A549 (cell line): ENCODE measurements around the gene CAPN14. TPM values are rescaled to one million over a fixed set of nuclear protein-coding genes. Genes with fewer than 3 reads are reported as not detected.

ENCODE experiments used
- ATAC-seq, 2 experiments: fragments of 200-7000 bp in 1 of 2; fragments of >200 bp in 1 of 2; cut with Nextera tagmentation in 1 of 2; cut with Tn5 transposase in 1 of 2; 3 replicates each; pipeline versions ENCODE4 v1.8.0 to v1.9.1; 2018 to 2020; ENCODE audit warnings: mild to moderate bottlenecking in 1 of 2, moderate library complexity in 1 of 2
- CTCF ChIA-PET: fragments of 300-600 bp; sonication (Branson Sonifier 250); formaldehyde crosslinking; extraction: SDS; loops from one replicate; lab custom pipeline; 2021; ENCODE audit warnings: antibody characterized with exemption, inconsistent platforms; lab: Yijun Ruan, JAX
- POLR2A ChIA-PET: fragments of 350-600 bp; formaldehyde crosslinking; extraction: SDS; loops from one replicate; lab custom pipeline; 2021; ENCODE audit warnings: antibody characterized with exemption, inconsistent platforms; lab: Yijun Ruan, JAX
- DNase-seq, 2 experiments: peaks; one replicate each; pipeline versions ENCODE4 v3.0.0 to v3.0.0-alpha.2; 2011 to 2016; ENCODE audit warnings: low read depth in 1 of 2, low spot score in 1 of 2
- FAIRE-seq: peaks from 2 replicates; lab custom pipeline; 2011; peaks lifted over from hg19 to GRCh38; lab: Jason Lieb, UNC
- H3K27ac ChIP-seq, 2 experiments: fragments of >200 bp; sonication (Bioruptor Twin); formaldehyde crosslinking; 3 replicates each; pipeline ENCODE4 v1.5.1; 2016 to 2017
- H3K4me1 ChIP-seq: fragments of >200 bp; sonication (Bioruptor Twin); formaldehyde crosslinking; 3 replicates; pipeline ENCODE4 v1.6.1; 2016
- H3K4me2 ChIP-seq: fragments of >200 bp; sonication (Bioruptor Twin); formaldehyde crosslinking; 3 replicates; pipeline ENCODE4 v1.6.1; 2016
- H3K4me3 ChIP-seq: fragments of >200 bp; sonication (Bioruptor Twin); formaldehyde crosslinking; 3 replicates; pipeline ENCODE4 v1.5.1; 2016
- H3K9me3 ChIP-seq: fragments of >200 bp; sonication (Bioruptor Twin); formaldehyde crosslinking; 3 replicates; pipeline ENCODE4 v1.6.1; 2016
- BHLHE40 ChIP-seq: IDR thresholded peaks from 2 replicates; pipeline ENCODE4 v1.6.1; 2012; ENCODE audit warnings: low read depth, low read length, inconsistent platforms
- CHD2 ChIP-seq: fragments of 150-350 bp; IDR thresholded peaks from 2 replicates; pipeline ENCODE4 v1.6.1; 2014; ENCODE audit warnings: low read length; ENCODE audit not compliant: partially characterized antibody
- E2F6 ChIP-seq: IDR thresholded peaks from 2 replicates; pipeline ENCODE4 v1.6.1; 2012; ENCODE audit warnings: low read depth, borderline replicate concordance
- EHF ChIP-seq: fragments of 250-450 bp; sonication (Bioruptor Pico); IDR thresholded peaks from 2 replicates; pipeline ENCODE4 v1.5.0; 2020; ENCODE audit warnings: mild to moderate bottlenecking
- EHMT2 ChIP-seq: fragments of 200-600 bp; sonication (generic); IDR thresholded peaks from 2 replicates; pipeline ENCODE4 v1.6.1; 2016; ENCODE audit warnings: antibody characterized with exemption, low read depth, mild to moderate bottlenecking, moderate library complexity
- ELK1 ChIP-seq: fragments of 150-350 bp; IDR thresholded peaks from 2 replicates; pipeline ENCODE4 v1.6.1; 2014; ENCODE audit warnings: low read depth, mild to moderate bottlenecking, low read length
- EP300 ChIP-seq, 2 experiments: fragments of >200 bp; sonication (Bioruptor Twin); formaldehyde crosslinking; IDR thresholded peaks; 2 replicates in 1 of 2; 3 replicates in 1 of 2; pipeline ENCODE4 v1.6.1; 2016 to 2017
- ESRRA ChIP-seq: fragments of 150-350 bp; IDR thresholded peaks from 2 replicates; pipeline ENCODE4 v1.6.1; 2014; ENCODE audit warnings: mild to moderate bottlenecking, low read length, borderline replicate concordance
- GATA3 ChIP-seq: IDR thresholded peaks from 2 replicates; pipeline ENCODE4 v1.6.1; 2012; ENCODE audit warnings: borderline replicate concordance
- HDAC2 ChIP-seq: fragments of 200-600 bp; sonication (generic); IDR thresholded peaks from 2 replicates; pipeline ENCODE4 v1.6.1; 2016
- HES2 ChIP-seq: fragments of >200 bp; sonication (Bioruptor Twin); formaldehyde crosslinking; IDR thresholded peaks from 2 replicates; pipeline ENCODE4 v1.6.1; 2016
- HMGXB4 ChIP-seq: fragments of 250-450 bp; sonication (Bioruptor Pico); IDR thresholded peaks from 2 replicates; pipeline ENCODE4 v1.5.0; 2021; ENCODE audit warnings: mild to moderate bottlenecking, moderate library complexity, borderline replicate concordance
- HOXB13 ChIP-seq: fragments of 250-450 bp; sonication (Bioruptor Pico); IDR thresholded peaks from 2 replicates; pipeline ENCODE4 v1.5.0; 2020; ENCODE audit warnings: low read depth, mild to moderate bottlenecking, moderate library complexity
- JUN ChIP-seq, 2 experiments: fragments of >200 bp; sonication (Bioruptor Twin); formaldehyde crosslinking; IDR thresholded peaks; 2 replicates in 1 of 2; 3 replicates in 1 of 2; pipeline ENCODE4 v1.6.1; 2016 to 2017
- KDM1A ChIP-seq: fragments of 200-600 bp; sonication (generic); IDR thresholded peaks from 2 replicates; pipeline ENCODE4 v1.6.1; 2016; ENCODE audit warnings: low read depth, mild to moderate bottlenecking
- MAFK ChIP-seq: fragments of 450-650 bp; IDR thresholded peaks from 2 replicates; pipeline ENCODE4 v1.6.1; 2014; ENCODE audit not compliant: partially characterized antibody
- MAZ ChIP-seq: fragments of 150-350 bp; IDR thresholded peaks from 2 replicates; pipeline ENCODE4 v1.6.1; 2014; ENCODE audit warnings: antibody characterized with exemption, low read depth, low read length, borderline replicate concordance
- NFE2L2 ChIP-seq: fragments of 150-350 bp; conservative IDR thresholded peaks from 2 replicates; pipeline ENCODE4 v1.6.1; 2014; ENCODE audit warnings: low read length
- NPAS2 ChIP-seq: fragments of 250-450 bp; sonication (Bioruptor Pico); IDR thresholded peaks from 2 replicates; pipeline ENCODE4 v1.8.0; 2022; ENCODE audit warnings: mild to moderate bottlenecking, moderate library complexity, borderline replicate concordance
- NR3C1 ChIP-seq: fragments of >200 bp; sonication (Bioruptor Twin); formaldehyde crosslinking; IDR thresholded peaks from 3 replicates; pipeline ENCODE4 v1.6.1; 2017
- POLR2AphosphoS2 ChIP-seq: conservative IDR thresholded peaks from 2 replicates; pipeline ENCODE4 v1.6.1; 2012; ENCODE audit warnings: low read length, improper control_type of control experiment, inconsistent platforms
- RCOR1 ChIP-seq: fragments of 150-350 bp; IDR thresholded peaks from 2 replicates; pipeline ENCODE4 v1.6.1; 2014; ENCODE audit warnings: antibody characterized with exemption, low read length, low read depth
- RFX5 ChIP-seq: fragments of 450-650 bp; IDR thresholded peaks from 2 replicates; pipeline ENCODE4 v1.7.1; 2014; ENCODE audit warnings: antibody characterized with exemption, mild to moderate bottlenecking, moderate library complexity
- TP53 ChIP-seq: fragments of 250-450 bp; sonication (Bioruptor Pico); IDR thresholded peaks from 2 replicates; pipeline ENCODE4 v1.5.0; 2021; ENCODE audit warnings: mild to moderate bottlenecking, moderate library complexity
- USF2 ChIP-seq: fragments of 450-650 bp; IDR thresholded peaks from 2 replicates; pipeline ENCODE4 v1.6.1; 2014; ENCODE audit warnings: antibody characterized with exemption
- ZFP36 ChIP-seq: fragments of 450-650 bp; IDR thresholded peaks from 2 replicates; pipeline ENCODE4 v1.6.1; 2014; ENCODE audit warnings: borderline replicate concordance; ENCODE audit not compliant: partially characterized antibody
- ZNF302 ChIP-seq: fragments of 250-450 bp; sonication (Bioruptor Pico); IDR thresholded peaks from 2 replicates; pipeline ENCODE4 v1.9.0; 2021; ENCODE audit warnings: inconsistent platforms, mild to moderate bottlenecking, moderate library complexity
- ZSCAN20 ChIP-seq: fragments of 250-450 bp; sonication (Bioruptor Pico); IDR thresholded peaks from 2 replicates; pipeline ENCODE4 v1.8.0; 2022; ENCODE audit warnings: mild to moderate bottlenecking, moderate library complexity
- WGBS: methylation state at CpG from one replicate; pipeline ENCODE4 v1.1.6; 2017; ENCODE audit errors: missing lambda C conversion rate; 5-methylcytosine and 5-hydroxymethylcytosine counted together
- polyA plus RNA-seq, 4 experiments: library from polyadenylated mRNA; depleted of rRNA in 3 of 4; stranded (reverse); fragments of >200 nt; fragmentation: RNase III in 1 of 4; extraction: RNeasy Plus Mini Kit Qiagen cat#74134 plus additional on column Dnase treatment in 1 of 4; gene quantifications; 2 replicates in 3 of 4; 3 replicates in 1 of 4; pipeline ENCODE4 v1.2.3, GENCODE V29; 2011 to 2017
- TF ChIP-seq, protein P1 (sequence below): IDR thresholded peaks from 2 replicates; pipeline ENCODE4 v1.6.1; 2012

Gene CAPN14
- polyA plus RNA-seq, 2 of the 4 experiments (the other 2 are of a cell fraction): 0.04 to 0.06 TPM

GRCh38 chr2:31212659-31213600, 4.4 kb downstream of the CAPN14 start:
- no peak for TF ChIP-seq JUN (IDR thresholded peaks at IDR 0.05)
- no peak for TF ChIP-seq MAFK
- no peak for TF ChIP-seq NR3C1
- no peak overlapping the region for H3K4me3 ChIP-seq
- DNase-seq: no peak
- H3K4me2 ChIP-seq: no peak overlapping the region
- CTCF ChIA-PET: no interaction called here
- ATAC-seq: no peak
- no peak for FAIRE-seq
- no peaks in the 10 kb centered on the region for H3K4me1 ChIP-seq
- H3K27ac ChIP-seq: no peak overlapping the region
- POLR2A ChIA-PET: no interaction called here
- WGBS: 63% methylated on average over 9 of the region's 9 CpGs
- no peaks in the 10 kb centered on the region for H3K9me3 ChIP-seq

GRCh38 chr2:31208240-31208639, 9.1 kb downstream of the CAPN14 start:
- Histone ChIP-seq H3K27ac (no peak overlapping the region), H3K4me2 (no peak overlapping the region), H3K4me3 (no peak overlapping the region), H3K9me3 (no peaks in the 10 kb centered on the region), H3K4me1 (no peaks in the 10 kb centered on the region)
- WGBS: 75% methylated on average over 1 of the region's 1 CpG
- FAIRE-seq (no peak), DNase-seq (no peak), ATAC-seq (no peak)
- CTCF ChIA-PET: interaction anchor here (1.4 to 1.6 kb wide), 2 partner anchors 25 to 126 kb away, joined by 3 to 5 read pairs; partner anchors contain the start of gene EHD3
- POLR2A ChIA-PET: no interaction called here
- TF ChIP-seq MAZ: no peak
- no peak for TF ChIP-seq NFE2L2
- TF ChIP-seq HES2: no peak
- TF ChIP-seq ELK1: no peak
- TF ChIP-seq RFX5: no peak
- no peak for TF ChIP-seq EHMT2
- no peak for TF ChIP-seq POLR2AphosphoS2
- no peak for TF ChIP-seq ZNF302 (CRISPR knock-in tag)
- TF ChIP-seq MAFK: no peak
- no peak for TF ChIP-seq GATA3
- no peak for TF ChIP-seq KDM1A
- no peak for TF ChIP-seq ZFP36
- TF ChIP-seq USF2: no peak
- no peak for TF ChIP-seq HOXB13 (CRISPR knock-in tag)
- no peak for TF ChIP-seq HDAC2
- TF ChIP-seq EP300 (IDR thresholded peaks at IDR 0.05): no peak
- TF ChIP-seq NPAS2: no peak
- TF ChIP-seq ESRRA: no peak
- TF ChIP-seq, protein P1, sequence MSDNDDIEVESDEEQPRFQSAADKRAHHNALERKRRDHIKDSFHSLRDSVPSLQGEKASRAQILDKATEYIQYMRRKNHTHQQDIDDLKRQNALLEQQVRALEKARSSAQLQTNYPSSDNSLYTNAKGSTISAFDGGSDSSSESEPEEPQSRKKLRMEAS: no peak
- TF ChIP-seq RCOR1: no peak

DNA sequence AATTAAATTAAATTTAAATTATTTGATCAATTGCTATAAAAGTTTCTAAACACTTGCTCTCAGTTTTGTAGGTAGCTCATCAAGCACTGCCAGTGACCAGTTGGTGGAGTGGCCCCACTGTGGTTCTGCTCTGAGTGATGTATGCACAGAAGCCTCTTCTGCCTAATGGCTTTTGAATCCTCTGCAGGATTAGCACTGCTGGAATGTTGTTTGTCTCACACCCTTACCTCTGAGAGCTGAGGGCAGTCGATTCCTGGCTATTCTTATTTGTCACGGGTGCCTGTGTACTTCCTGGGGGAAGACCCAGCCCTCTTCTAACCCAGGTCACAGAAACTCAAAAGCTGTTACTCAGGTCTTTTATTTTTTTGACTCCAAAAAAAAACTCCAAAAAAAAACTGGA, 9.5 kb downstream of the CAPN14 start:
- CTCF ChIA-PET: interaction anchor here (1.4 to 1.6 kb wide), 2 partner anchors 26 to 126 kb away, joined by 3 to 5 read pairs; partner anchors contain the start of gene EHD3
- POLR2A ChIA-PET: no interaction called here
- Histone ChIP-seq H3K27ac (no peak overlapping the region), H3K4me2 (no peak overlapping the region), H3K4me1 (no peaks in the 10 kb centered on the region), H3K9me3 (no peaks in the 10 kb centered on the region), H3K4me3 (no peak overlapping the region)
- DNase-seq (no peak), ATAC-seq (no peak; a peak in 1 of 6 replicates), FAIRE-seq (no peak)
- 36% methylated on average over 2 of the region's 2 CpGs for WGBS
- TF ChIP-seq E2F6: no peak
- TF ChIP-seq NFE2L2: no peak
- TF ChIP-seq GATA3: no peak
- TF ChIP-seq HES2: no peak
- no peak for TF ChIP-seq TP53
- no peak for TF ChIP-seq HMGXB4 (CRISPR knock-in tag)
- no peak for TF ChIP-seq CHD2
- no peak for TF ChIP-seq EHF (CRISPR knock-in tag)
- TF ChIP-seq BHLHE40: no peak
- TF ChIP-seq NPAS2: no peak
- TF ChIP-seq MAFK: no peak
- no peak for TF ChIP-seq ZSCAN20 (CRISPR knock-in tag)
